ENCODE results near the gene ALS2CL.

- TF ChIP-seq, protein P1, sequence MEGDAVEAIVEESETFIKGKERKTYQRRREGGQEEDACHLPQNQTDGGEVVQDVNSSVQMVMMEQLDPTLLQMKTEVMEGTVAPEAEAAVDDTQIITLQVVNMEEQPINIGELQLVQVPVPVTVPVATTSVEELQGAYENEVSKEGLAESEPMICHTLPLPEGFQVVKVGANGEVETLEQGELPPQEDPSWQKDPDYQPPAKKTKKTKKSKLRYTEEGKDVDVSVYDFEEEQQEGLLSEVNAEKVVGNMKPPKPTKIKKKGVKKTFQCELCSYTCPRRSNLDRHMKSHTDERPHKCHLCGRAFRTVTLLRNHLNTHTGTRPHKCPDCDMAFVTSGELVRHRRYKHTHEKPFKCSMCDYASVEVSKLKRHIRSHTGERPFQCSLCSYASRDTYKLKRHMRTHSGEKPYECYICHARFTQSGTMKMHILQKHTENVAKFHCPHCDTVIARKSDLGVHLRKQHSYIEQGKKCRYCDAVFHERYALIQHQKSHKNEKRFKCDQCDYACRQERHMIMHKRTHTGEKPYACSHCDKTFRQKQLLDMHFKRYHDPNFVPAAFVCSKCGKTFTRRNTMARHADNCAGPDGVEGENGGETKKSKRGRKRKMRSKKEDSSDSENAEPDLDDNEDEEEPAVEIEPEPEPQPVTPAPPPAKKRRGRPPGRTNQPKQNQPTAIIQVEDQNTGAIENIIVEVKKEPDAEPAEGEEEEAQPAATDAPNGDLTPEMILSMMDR (IDR thresholded peaks at IDR 0.05), result no peak
- no peak for TF ChIP-seq POLR2AphosphoS5 (IDR thresholded peaks at IDR 0.05)
Measured at GRCh38 chr3:46667657-46668056, 25.8 kb downstream of the ALS2CL start.
